HTERT RPE-1 (cell line): ENCODE measurements around the gene PGRMC1.
"Not testable (repeated sequence)": the region's sequence is repeated elsewhere in the genome, so short reads cannot be mapped to it uniquely, and the experiment has no call there.

ENCODE experiments used
- in situ Hi-C: fragments of 300-500 bp; cut with MboI; formaldehyde crosslinking; loops from 4 replicates; pipeline ENCODE4 v1.14.3; 2020; ENCODE audit warnings: low sequenced_read_pairs

The PGRMC1 gene

GRCh38 chrX:119231936-119232445 lies 4.1 kb upstream of the PGRMC1 start:
- in situ Hi-C loops, result no loop called here

- in situ Hi-C loops, result no loop called here
These were observed 1.0 kb upstream of the PGRMC1 start for GRCh38 chrX:119235051-119235511.

- in situ Hi-C loops, result no loop called here
These were observed 807 bp downstream of the PGRMC1 start for GRCh38 chrX:119236623-119237561.

- in situ Hi-C loops, result no loop called here
These were observed 1.5 kb downstream of the PGRMC1 start for GRCh38 chrX:119237562-119237942.

GRCh38 chrX:119238557-119238956 lies 2.5 kb downstream of the PGRMC1 start:
- in situ Hi-C loops, result no loop called here

- in situ Hi-C loops, result no loop called here
These were observed 4.3 kb downstream of the PGRMC1 start for GRCh38 chrX:119240356-119240755.

GRCh38 chrX:119247702-119248101 lies 11.6 kb downstream of the PGRMC1 start:
- in situ Hi-C loops, result no loop called here

GRCh38 chrX:119249891-119250290 lies 13.8 kb downstream of the PGRMC1 start:
- in situ Hi-C loops, result no loop called here

GRCh38 chrX:119251386-119251785 lies 15.3 kb downstream of the PGRMC1 start:
- in situ Hi-C loops, result no loop called here

- in situ Hi-C loops, result no loop called here
These were observed 16.6 kb downstream of the PGRMC1 start for GRCh38 chrX:119252716-119253115.

GRCh38 chrX:119266364-119266995 lies 30.4 kb downstream of the PGRMC1 start:
- in situ Hi-C loops, result no loop called here

- in situ Hi-C loops, result not testable (repeated sequence)
These were observed 31.0 kb downstream of the PGRMC1 start for GRCh38 chrX:119267115-119267514.

GRCh38 chrX:119272882-119273419 lies 36.9 kb downstream of the PGRMC1 start:
- in situ Hi-C loops, result no loop called here

GRCh38 chrX:119273420-119274192 lies 37.5 kb downstream of the PGRMC1 start:
- in situ Hi-C loops, result no loop called here

GRCh38 chrX:119282347-119282746 lies 46.3 kb downstream of the PGRMC1 start:
- in situ Hi-C loops, result not testable (repeated sequence)

GRCh38 chrX:119288890-119289393 lies 52.9 kb downstream of the PGRMC1 start:
- in situ Hi-C loops, result no loop called here

GRCh38 chrX:119290476-119290875 lies 54.4 kb downstream of the PGRMC1 start:
- in situ Hi-C loops, result no loop called here

GRCh38 chrX:119291246-119291645 lies 55.2 kb downstream of the PGRMC1 start:
- in situ Hi-C loops, result not testable (repeated sequence)

GRCh38 chrX:119292445-119292844 lies 56.4 kb downstream of the PGRMC1 start:
- in situ Hi-C loops, result no loop called here
